Neutrophil (primary cell): ENCODE measurements around the gene MTRR.

Experiments used
- H3K27ac ChIP-seq: fragments of 200-600 bp; sonication (generic); 2 replicates; pipeline ENCODE4 v1.5.1; 2016; ENCODE audit warnings: mild to moderate bottlenecking, moderate library complexity
- H3K27me3 ChIP-seq: fragments of 200-600 bp; sonication (generic); 2 replicates; pipeline ENCODE4 v1.6.0; 2016; ENCODE audit warnings: mild to moderate bottlenecking
- H3K36me3 ChIP-seq: fragments of 200-600 bp; sonication (generic); 2 replicates; pipeline ENCODE4 v1.5.1; 2017
- H3K4me1 ChIP-seq, 2 experiments: fragments of 200-600 bp in 1 of 2; sonication (generic) in 1 of 2; 1 replicate in 1 of 2; 2 replicates in 1 of 2; pipeline versions ENCODE4 v1.5.1 to v1.6.1; 2013 to 2016; ENCODE audit warnings: low read depth in 1 of 2, low read length in 1 of 2, mild to moderate bottlenecking in 1 of 2, moderate library complexity in 1 of 2; ENCODE audit not compliant: control insufficient read depth in 1 of 2, insufficient read depth in 1 of 2
- H3K4me3 ChIP-seq, 2 experiments: fragments of 200-600 bp in 1 of 2; sonication (generic) in 1 of 2; 1 replicate in 1 of 2; 2 replicates in 1 of 2; pipeline ENCODE4 v1.5.1; 2013 to 2016; ENCODE audit warnings: low read depth in 1 of 2, low read length in 1 of 2, mild to moderate bottlenecking in 1 of 2, moderate library complexity in 1 of 2
- H3K9me3 ChIP-seq: fragments of 200-600 bp; sonication (generic); 2 replicates; pipeline ENCODE4 v1.5.1; 2016
- CTCF ChIP-seq: fragments of 200-600 bp; sonication (generic); IDR thresholded peaks from 2 replicates; pipeline ENCODE4 v1.5.1; 2016; ENCODE audit warnings: antibody characterized with exemption

Gene MTRR

GRCh38 chr5:7845557-7845956, 23.4 kb upstream of the MTRR start:
- Histone ChIP-seq H3K4me3 (no peak overlapping the region), H3K9me3 (no peaks in the 10 kb centered on the region), H3K4me1 (peaks cover 0 to 9% of the 10 kb centered on the region in 2 experiments), H3K27me3 (peaks cover 72% of the 10 kb centered on the region), H3K27ac (no peak overlapping the region), H3K36me3 (no peaks in the 10 kb centered on the region)
- no peak for TF ChIP-seq CTCF

- Histone ChIP-seq H3K4me1 (peaks cover 0 to 15% of the 10 kb centered on the region in 2 experiments), H3K9me3 (no peaks in the 10 kb centered on the region), H3K36me3 (no peaks in the 10 kb centered on the region), H3K27me3 (peaks cover 79% of the 10 kb centered on the region), H3K4me3 (no peak overlapping the region), H3K27ac (no peak overlapping the region)
- TF ChIP-seq CTCF = no peak
Observed at GRCh38 chr5:7846327-7846726, 22.6 kb upstream of the MTRR start.

- no peak for TF ChIP-seq CTCF
- Histone ChIP-seq H3K27ac (no peak overlapping the region), H3K36me3 (no peaks in the 10 kb centered on the region), H3K4me3 (no peak overlapping the region), H3K27me3 (peaks cover 87% of the 10 kb centered on the region), H3K9me3 (no peaks in the 10 kb centered on the region), H3K4me1 (peaks cover 0 to 15% of the 10 kb centered on the region in 2 experiments)
Observed at GRCh38 chr5:7848296-7848695, 20.7 kb upstream of the MTRR start.

- no peaks in the 10 kb centered on the region for H3K9me3 ChIP-seq
- H3K36me3 ChIP-seq = no peaks in the 10 kb centered on the region
Observed at GRCh38 chr5:7849681-7850394, 19.1 kb upstream of the MTRR start.

GRCh38 chr5:7850395-7851239, 18.3 kb upstream of the MTRR start, which contains the start of gene CFAP90:
Gene CFAP90 (minus strand): TSS chr5:7851133. CDS start chr5:7851021, 112 bp downstream.
- TF ChIP-seq CTCF = no peak
- Histone ChIP-seq H3K4me3 (peak within 1 kb of the TSS; percentile 20 to 48), H3K4me1 (peaks cover 0 to 15% of the 10 kb centered on the region in 2 experiments), H3K27me3 (peaks cover 84% of the 10 kb centered on the region), H3K36me3 (no peaks in the 10 kb centered on the region), H3K9me3 (no peaks in the 10 kb centered on the region), H3K27ac (no peak within 1 kb of the TSS)

More at GRCh38 chr5:7849681-7850394, 19.1 kb upstream of the MTRR start:
- H3K4me1 ChIP-seq = peaks cover 0 to 15% of the 10 kb centered on the region in 2 experiments
- no peak for TF ChIP-seq CTCF
- no peak overlapping the region for H3K27ac ChIP-seq
- peak overlapping the region in 1 of 2 experiments; percentile 48 for H3K4me3 ChIP-seq
- H3K27me3 ChIP-seq = peaks cover 86% of the 10 kb centered on the region
